Activated CD4-positive, CD25-positive, alpha-beta regulatory T cell (primary cell): ENCODE results near the gene MTCH1.

Experiments used
- DNase-seq, 4 experiments: peaks; one replicate each; lab custom pipeline; 2025; lab: John Stamatoyannopoulos, UW

MTCH1 gene

GRCh38 chr6:37017606-37018197 is 31.7 kb upstream of the MTCH1 start:
- DNase-seq = no peak

GRCh38 chr6:37016995-37017394 is 31.0 kb upstream of the MTCH1 start:
- DNase-seq = no peak

GRCh38 chr6:37015532-37015931 is 29.5 kb upstream of the MTCH1 start:
- DNase-seq = no peak

DNA sequence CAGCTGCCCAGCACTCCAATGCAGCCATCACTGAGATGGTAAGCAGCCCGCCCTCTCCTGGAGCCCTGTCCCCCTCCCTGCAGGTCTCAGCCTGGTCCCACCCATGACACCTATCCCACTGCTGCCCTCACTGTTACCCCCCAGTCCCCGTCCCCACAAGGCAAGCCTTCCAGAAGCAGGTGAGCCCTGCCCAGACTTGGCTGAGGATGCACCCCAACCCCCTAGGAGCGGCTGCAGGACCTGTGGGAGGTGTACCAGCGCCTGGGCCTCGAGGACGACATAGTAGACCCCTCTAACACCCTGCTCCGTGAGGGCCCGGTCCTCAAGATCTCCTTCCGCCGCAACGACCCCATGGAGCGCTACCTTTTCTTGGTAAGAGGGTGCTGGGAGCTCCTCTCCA is 28.7 kb upstream of the MTCH1 start:
- no peak for DNase-seq

DNA sequence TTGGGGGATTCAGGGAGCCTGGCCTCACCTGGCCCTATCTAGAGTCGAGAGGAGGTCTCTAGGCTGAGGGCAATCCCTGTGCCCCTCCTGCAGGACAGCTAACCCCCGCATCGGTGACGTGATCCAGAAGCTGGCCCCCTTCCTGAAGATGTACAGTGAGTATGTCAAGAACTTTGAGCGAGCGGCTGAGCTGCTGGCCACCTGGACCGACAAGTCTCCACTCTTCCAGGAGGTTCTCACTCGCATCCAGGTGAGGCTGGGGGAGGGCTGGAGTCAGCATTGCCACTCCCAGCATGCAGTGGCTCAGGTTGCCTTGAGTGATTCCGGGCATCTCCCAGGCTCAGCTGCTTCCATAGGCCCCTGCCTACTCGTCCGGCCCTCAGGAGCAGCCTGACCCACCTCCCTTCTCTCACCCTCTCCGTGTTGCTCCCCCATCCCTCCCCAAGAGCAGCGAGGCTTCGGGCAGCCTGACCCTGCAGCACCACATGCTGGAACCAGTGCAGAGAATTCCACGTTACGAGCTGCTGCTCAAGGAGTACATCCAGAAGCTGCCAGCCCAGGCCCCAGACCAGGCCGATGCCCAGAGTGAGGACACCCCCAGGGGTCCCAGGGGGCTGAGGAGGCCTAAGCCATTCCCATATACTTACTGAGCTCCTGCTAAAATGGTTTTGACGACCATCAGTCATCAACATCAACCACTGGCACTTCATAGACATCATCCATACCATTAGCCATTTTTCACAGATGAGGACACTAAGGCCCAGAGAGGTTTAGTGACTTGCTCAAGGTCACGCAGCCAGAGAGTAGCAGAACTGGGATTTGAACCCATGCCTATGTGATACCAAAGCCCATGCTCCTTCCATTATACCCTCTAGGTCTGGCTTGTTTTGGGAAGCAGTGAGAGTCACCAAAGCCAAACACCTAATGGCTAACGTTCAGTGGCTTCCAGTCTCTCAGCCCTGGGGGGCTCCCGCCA is 27.8 kb upstream of the MTCH1 start:
- DNase-seq = no peak

DNA sequence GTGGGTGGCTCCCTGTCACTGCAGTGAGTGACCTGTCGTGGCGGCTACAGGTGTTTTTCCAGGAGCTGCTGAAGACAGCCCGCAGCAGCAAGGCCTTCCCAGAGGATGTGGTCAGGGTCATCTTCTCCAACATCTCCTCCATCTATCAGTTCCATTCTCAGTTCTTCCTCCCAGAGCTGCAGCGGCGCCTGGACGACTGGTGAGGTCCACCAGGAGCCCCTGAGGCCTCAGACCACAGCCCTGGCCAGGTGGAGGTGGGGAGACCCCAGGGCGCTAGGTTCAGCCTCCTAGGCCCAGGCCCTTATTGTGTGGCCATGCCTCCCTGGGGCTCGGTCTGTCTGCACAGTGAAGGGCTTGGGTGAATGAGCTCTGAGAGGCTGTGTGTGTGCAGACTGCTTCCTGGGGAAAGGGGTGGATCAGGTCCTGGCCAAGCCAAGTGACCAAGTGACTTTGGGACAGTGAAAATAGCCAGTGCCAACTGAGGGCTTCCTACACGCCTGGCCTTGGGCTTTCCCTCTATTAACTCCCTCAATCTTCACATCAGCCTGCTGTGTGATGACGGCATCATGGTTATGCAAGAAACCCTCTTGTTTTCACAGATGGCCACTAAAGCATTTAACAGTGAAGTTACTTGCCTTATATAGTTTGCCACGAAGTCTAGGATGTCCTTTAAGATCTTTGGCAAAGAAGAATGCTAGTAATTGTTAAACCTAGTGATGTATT is 25.8 kb upstream of the MTCH1 start:
- no peak for DNase-seq

GRCh38 chr6:37010402-37010892 is 24.5 kb upstream of the MTCH1 start:
- DNase-seq = no peak

DNA sequence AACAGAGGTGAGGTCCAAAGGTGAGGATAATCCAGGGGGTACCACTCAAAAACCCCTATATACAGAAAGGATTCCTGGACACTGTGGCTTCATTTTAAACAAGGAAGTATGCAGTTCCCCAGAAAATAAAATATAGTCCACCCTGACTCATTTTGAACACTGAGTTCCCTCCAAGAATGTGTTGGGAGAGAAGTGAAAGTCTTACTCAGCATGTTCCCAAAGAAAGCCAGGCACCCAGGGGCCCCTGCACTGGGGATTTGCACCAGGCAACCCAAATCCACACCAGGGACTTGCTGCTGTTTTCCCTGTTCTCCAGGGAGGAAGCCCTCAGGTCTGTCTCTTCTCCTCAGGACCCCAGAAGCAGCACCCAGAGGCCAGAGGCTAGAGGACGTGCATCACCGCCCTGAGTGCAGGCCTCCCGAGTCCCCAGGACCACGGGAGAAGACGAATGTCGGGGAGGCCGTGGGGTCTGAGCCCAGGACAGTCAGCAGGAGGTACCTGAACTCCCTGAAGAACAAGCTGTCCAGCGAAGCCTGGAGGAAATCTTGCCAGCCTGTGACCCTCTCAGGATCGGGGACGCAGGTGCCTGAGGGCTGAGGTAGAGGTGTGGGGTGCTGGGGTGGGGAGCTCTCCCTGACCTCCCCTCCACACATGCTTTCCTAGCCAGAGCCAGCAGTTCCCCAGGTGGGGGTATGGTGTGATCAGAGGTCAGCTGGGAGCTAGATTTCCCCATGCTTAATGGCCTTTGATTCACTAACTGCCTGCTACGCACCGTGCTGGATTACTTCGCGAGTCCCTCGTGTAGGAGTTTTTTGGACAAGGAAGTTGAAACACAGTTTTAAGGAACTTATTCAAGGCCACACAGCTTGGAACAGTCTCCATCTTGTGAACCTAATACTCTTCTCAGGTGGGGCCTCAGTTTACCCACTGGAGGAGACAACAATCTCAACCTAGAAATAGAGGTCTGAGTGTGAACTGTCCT is 22.8 kb upstream of the MTCH1 start:
- DNase-seq = no peak

DNA sequence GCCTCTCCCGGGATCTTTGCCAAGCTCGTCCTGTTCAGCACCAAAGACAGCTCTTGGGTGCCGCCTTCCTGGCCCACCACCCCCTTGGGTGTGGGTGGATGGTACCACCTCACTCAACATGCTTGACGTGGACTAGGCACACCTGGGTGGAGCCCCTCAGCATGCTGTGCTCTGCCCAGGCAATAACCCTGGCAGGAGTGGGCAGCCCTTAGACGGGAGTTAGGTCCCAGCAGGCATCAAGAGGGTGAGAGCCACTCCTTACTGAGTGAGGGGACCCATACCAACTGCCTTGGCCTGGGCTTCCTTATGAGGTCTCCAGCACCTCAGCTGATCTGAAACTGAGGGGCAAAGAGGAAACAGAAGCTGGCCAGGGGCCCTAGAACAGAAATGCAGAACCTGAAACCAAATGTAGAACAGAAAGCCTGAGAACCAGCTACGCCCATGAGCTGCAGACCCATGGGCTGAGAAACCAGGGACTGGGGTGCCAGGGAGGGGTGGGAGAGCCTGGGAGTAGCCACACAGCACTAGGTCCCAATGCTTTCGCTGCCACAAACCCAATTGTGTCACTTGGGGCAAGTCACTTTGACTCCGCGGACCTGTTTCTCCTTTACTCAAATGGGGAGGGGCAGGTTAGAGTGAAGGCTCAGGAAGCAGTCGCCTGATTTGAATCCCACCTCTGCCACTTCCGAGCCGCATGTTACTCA is 21.5 kb upstream of the MTCH1 start:
- DNase-seq = no peak

GRCh38 chr6:37006793-37007339 is 20.9 kb upstream of the MTCH1 start:
- DNase-seq = no peak

GRCh38 chr6:37005827-37006567 is 20.0 kb upstream of the MTCH1 start:
- no peak for DNase-seq

GRCh38 chr6:37005061-37005810 is 19.2 kb upstream of the MTCH1 start, which contains the start of gene FGD2:
Gene FGD2, plus strand, starts transcription at chr6:37005655. Its CDS starts 163 bp downstream, at chr6:37005818.
- DNase-seq = no peak

DNA sequence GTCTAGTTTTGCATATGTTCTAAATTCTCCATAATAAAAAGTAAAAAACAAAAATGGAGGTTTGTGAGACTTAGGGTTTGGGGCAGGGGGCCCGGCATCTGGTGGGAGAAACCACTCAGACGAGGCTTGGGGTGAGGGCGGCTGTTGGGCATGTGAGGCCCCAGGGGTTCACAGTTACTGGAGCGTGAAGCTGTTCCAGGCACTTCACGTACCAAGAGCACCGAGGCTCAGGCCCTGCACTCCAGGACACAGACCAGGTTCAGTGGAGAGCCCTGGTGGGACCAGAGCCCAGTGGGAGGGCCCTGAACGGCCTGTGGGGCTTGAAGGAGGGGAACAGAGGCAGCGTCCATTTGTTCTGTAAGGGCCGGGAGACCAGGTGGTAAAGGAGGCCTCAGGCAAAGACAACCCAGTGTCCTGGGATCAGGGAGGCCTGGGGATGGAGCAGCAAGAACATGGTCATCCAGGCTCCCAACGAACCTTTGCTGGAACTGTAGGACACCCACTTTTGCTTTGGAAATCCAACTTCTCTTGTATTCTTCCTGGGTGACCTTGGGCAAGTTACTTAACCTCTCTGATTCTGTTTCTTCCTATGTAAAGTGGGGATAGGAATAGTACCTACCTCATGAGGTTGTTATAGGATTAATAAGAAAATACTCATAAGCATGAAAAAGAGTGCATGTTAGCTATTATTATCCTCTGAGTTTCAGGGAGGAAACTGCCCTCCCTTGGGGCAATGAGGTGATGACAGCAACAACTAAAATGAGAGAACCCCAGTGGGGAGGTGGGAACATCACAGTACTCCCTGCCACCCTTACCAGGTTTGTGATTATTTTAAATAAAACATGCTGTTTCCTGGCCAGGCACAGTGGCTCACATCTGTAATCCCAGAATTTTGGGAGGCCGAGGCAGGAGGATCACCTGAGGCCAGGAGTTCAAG is 18.3 kb upstream of the MTCH1 start:
- no peak for DNase-seq

GRCh38 chr6:36999751-37000125 is 13.7 kb upstream of the MTCH1 start:
- DNase-seq = no peak

- no peak for DNase-seq
Observed at GRCh38 chr6:36999061-36999750, 13.2 kb upstream of the MTCH1 start.

DNA sequence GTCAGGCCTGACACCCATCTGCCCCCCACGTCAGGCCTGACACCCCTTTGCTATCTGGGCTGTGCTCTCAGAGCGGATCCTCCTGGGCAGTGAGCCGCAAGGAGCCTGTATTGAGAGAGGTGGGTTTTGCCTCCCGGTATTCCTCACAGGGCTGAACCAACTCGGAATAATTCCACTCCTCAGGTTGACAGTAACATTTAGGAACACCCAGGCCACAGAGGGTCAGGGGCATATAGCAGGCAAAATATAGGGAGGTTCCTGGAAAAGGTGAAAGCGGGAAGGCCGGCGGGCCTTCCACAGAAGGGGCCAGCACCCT is 12.7 kb upstream of the MTCH1 start:
- no peak for DNase-seq
